Gastrocnemius medialis (tissue), 4 donors: ENCODE results near the gene PARD3. TPM values are rescaled to one million over a fixed set of nuclear protein-coding genes. Genes with fewer than 3 reads are reported as not detected.

Source experiments
- ATAC-seq, 2 donors: fragments of 150-250 bp; one replicate each; pipeline ENCODE4 v1.9.1; 2016
- DNase-seq, 2 donors: peaks; one replicate each; pipeline ENCODE4 v3.0.0-alpha.2; 2019
- H3K27ac ChIP-seq, 4 donors: fragments of 200-600 bp; sonication (generic); 1 replicate in 1 of 4; 2 replicates in 3 of 4; pipeline ENCODE4 v1.5.1; 2016 to 2018; ENCODE audit warnings: mild to moderate bottlenecking in 2 of 4, moderate library complexity in 1 of 4
- H3K27me3 ChIP-seq, 3 donors: fragments of 200-600 bp; sonication (generic) in 2 of 3; 1 replicate in 1 of 3; 2 replicates in 2 of 3; pipeline versions ENCODE4 v1.5.1 to v1.6.0; 2016 to 2019; ENCODE audit warnings: mild to moderate bottlenecking in 1 of 3, moderate library complexity in 1 of 3
- H3K36me3 ChIP-seq, 2 donors: fragments of 200-600 bp; sonication (generic) in 1 of 2; one replicate each; pipeline ENCODE4 v1.5.1; 2017 to 2018
- H3K4me1 ChIP-seq, 2 donors: fragments of 200-600 bp; sonication (generic) in 1 of 2; one replicate each; pipeline ENCODE4 v1.5.1; 2016 to 2017; ENCODE audit warnings: mild to moderate bottlenecking in 2 of 2
- H3K4me3 ChIP-seq, 4 donors: fragments of 200-600 bp; sonication (generic) in 3 of 4; 1 replicate in 1 of 4; 2 replicates in 3 of 4; pipeline ENCODE4 v1.5.1; 2016 to 2019; ENCODE audit warnings: mild to moderate bottlenecking in 2 of 4
- H3K9me3 ChIP-seq, 3 donors: fragments of 200-600 bp; sonication (generic) in 2 of 3; 1 replicate in 1 of 3; 2 replicates in 2 of 3; pipeline ENCODE4 v1.5.1; 2016 to 2019
- CTCF ChIP-seq, 5 experiments: fragments of 450-650 bp in 3 of 5; fragments of 200-600 bp in 2 of 5; sonication (generic) in 2 of 5; IDR thresholded peaks in 4 of 5; conservative IDR thresholded peaks in 1 of 5; 1 replicate in 4 of 5; 2 replicates in 1 of 5; pipeline ENCODE4 v1.5.1; 2016 to 2019; ENCODE audit warnings: antibody characterized with exemption in 5 of 5, mild to moderate bottlenecking in 3 of 5, moderate library complexity in 3 of 5
- POLR2A ChIP-seq, 2 donors: fragments of 450-650 bp; IDR thresholded peaks; one replicate each; pipeline ENCODE4 v1.6.1; 2017; ENCODE audit warnings: antibody characterized with exemption in 2 of 2, mild to moderate bottlenecking in 2 of 2, moderate library complexity in 2 of 2
- in situ Hi-C, 4 donors: fragments of 200-750 bp; cut with MboI; loops; one replicate each; pipeline versions ENCODE4 v1.15.0 to v1.8.0; 2017; ENCODE audit warnings: low sequenced_read_pairs in 4 of 4
- intact Hi-C: fragments of 100-400 bp; cut with DNase I; formaldehyde crosslinking; loops from one replicate; pipeline ENCODE4 v1.15.1; 2023; ENCODE audit warnings: low total_unique reads
- total RNA-seq, 4 donors: library from RNA; depleted of rRNA; stranded (reverse); fragments of >200 nt; gene quantifications; one replicate each; pipeline versions ENCODE4 v1.1.0 to v1.2.3, GENCODE V29; 2016

PARD3 gene
- total RNA-seq, 4 donors from 2014 or later: 64.6 to 75.8 (median 68.3) TPM

GRCh38 chr10:34520510-34520909 lies 294.6 kb downstream of the PARD3 start:
- in situ Hi-C loops (no loop called here), intact Hi-C loops (no loop called here)
- H3K9me3 ChIP-seq: no peaks in the 10 kb centered on the region

GRCh38 chr10:34520084-34520483 lies 295.0 kb downstream of the PARD3 start:
- no peak for ATAC-seq
- intact Hi-C loops: no loop called here
- no peak overlapping the region for H3K27ac ChIP-seq
- H3K4me1 ChIP-seq: peaks cover 0 to 3% of the 10 kb centered on the region in 2 donors
- H3K36me3 ChIP-seq: no peaks in the 10 kb centered on the region
- H3K4me3 ChIP-seq: no peak overlapping the region
- H3K27me3 ChIP-seq: no peaks in the 10 kb centered on the region
- in situ Hi-C loops: no loop called here
- TF ChIP-seq CTCF (IDR thresholded peaks at IDR 0.05 in 4 of 5, conservative IDR thresholded peaks at IDR 0.05 in 1 of 5) (no peak), POLR2A (IDR thresholded peaks at IDR 0.05) (no peak)
- no peak for DNase-seq
- H3K9me3 ChIP-seq: no peaks in the 10 kb centered on the region

More at GRCh38 chr10:34520510-34520909, 294.6 kb downstream of the PARD3 start:
- ATAC-seq (no peak), DNase-seq (no peak)
- Histone ChIP-seq H3K4me3 (no peak overlapping the region), H3K4me1 (peaks cover 0 to 7% of the 10 kb centered on the region in 2 donors), H3K27ac (no peak overlapping the region), H3K36me3 (no peaks in the 10 kb centered on the region), H3K27me3 (no peaks in the 10 kb centered on the region)
- TF ChIP-seq POLR2A (IDR thresholded peaks at IDR 0.05) (no peak), CTCF (IDR thresholded peaks at IDR 0.05 in 4 of 5, conservative IDR thresholded peaks at IDR 0.05 in 1 of 5) (no peak)

DNA sequence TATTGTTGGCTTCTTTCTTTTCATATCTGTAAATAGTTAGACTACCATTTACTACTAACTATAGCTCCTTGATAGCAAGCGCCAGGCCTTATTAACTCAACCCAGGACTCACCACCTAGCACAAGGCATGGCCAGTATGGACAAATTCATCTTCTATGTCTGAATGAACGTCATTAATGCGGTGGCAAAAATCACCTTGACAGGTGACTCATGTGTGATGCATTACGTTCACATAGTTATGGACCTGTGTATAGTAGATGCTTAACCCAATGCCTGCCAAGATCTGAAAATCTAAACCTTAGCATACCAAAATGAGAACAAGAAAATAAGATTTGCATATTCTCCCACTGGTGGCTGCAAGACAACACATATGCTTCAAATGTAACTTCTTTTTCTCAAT lies 300.8 kb downstream of the PARD3 start:
- ATAC-seq: no peak
- Histone ChIP-seq H3K4me3 (no peak overlapping the region), H3K4me1 (peaks cover 6 to 10% of the 10 kb centered on the region in 2 donors), H3K36me3 (no peaks in the 10 kb centered on the region), H3K27ac (no peak overlapping the region), H3K27me3 (no peaks in the 10 kb centered on the region), H3K9me3 (no peaks in the 10 kb centered on the region)
- intact Hi-C loops (no loop called here), in situ Hi-C loops (no loop called here)
- TF ChIP-seq POLR2A (IDR thresholded peaks at IDR 0.05) (no peak), CTCF (IDR thresholded peaks at IDR 0.05 in 4 of 5, conservative IDR thresholded peaks at IDR 0.05 in 1 of 5) (no peak)
- no peak for DNase-seq

DNA sequence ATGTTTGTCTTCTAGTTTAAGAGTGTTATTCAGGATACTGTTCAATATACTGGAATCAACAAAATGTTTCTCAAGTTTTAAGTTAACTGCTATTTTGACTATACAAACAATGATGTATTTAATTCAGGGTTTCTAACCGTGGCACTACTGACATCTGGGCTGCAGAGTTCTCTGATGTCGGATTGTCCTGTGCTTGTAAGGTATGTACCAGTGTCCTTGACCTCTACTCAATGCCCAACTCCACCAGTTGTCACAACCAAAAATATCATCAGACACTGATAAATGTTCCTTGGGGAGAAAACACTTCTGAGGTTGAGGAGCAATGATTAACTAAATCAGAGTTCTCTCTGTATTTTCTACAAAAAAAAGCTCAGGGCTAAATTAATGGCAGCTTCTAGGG lies 301.5 kb downstream of the PARD3 start:
- no peaks in the 10 kb centered on the region for H3K36me3 ChIP-seq
- no peak overlapping the region for H3K4me3 ChIP-seq
- H3K27ac ChIP-seq: no peak overlapping the region
- ATAC-seq (no peak), DNase-seq (no peak)
- TF ChIP-seq POLR2A (IDR thresholded peaks at IDR 0.05): no peak
- TF ChIP-seq CTCF (IDR thresholded peaks at IDR 0.05 in 4 of 5, conservative IDR thresholded peaks at IDR 0.05 in 1 of 5): no peak
- intact Hi-C loops (no loop called here), in situ Hi-C loops (no loop called here)
- H3K4me1 ChIP-seq: peaks cover 6 to 10% of the 10 kb centered on the region in 2 donors
- no peaks in the 10 kb centered on the region for H3K9me3 ChIP-seq
- H3K27me3 ChIP-seq: no peaks in the 10 kb centered on the region

DNA sequence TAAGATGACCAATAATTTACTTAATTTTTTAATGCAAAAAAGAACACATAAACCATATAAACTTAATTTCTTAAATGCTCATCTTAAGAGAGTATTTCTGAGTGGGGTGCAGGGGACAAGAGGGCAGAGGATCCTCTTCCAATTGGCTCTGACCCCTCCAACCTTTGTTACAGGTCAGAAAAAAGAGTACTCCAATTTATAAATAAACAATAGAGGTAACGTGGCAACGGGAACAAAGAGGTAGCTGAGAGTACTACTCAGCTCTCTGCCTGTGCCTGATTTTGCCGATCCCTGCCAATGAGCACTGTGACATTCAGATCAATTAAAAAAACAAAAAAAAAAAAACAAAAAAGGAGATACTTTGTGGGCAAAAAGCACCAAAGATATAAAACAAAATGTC lies 307.9 kb downstream of the PARD3 start:
- intact Hi-C loops: no loop called here
- Histone ChIP-seq H3K9me3 (no peaks in the 10 kb centered on the region), H3K4me1 (peaks cover 13 to 19% of the 10 kb centered on the region in 2 donors), H3K36me3 (no peaks in the 10 kb centered on the region), H3K27me3 (no peaks in the 10 kb centered on the region), H3K4me3 (no peak overlapping the region), H3K27ac (no peak overlapping the region)
- no peak for TF ChIP-seq CTCF (IDR thresholded peaks at IDR 0.05 in 4 of 5, conservative IDR thresholded peaks at IDR 0.05 in 1 of 5)
- no peak for TF ChIP-seq POLR2A (IDR thresholded peaks at IDR 0.05)
- DNase-seq (no peak), ATAC-seq (no peak)
- in situ Hi-C loops: no loop called here
